Trophoblast cell (in vitro differentiated cells and primary cell): ENCODE results near the gene SHISA5.

Experiments
- DNase-seq, 2 donors: peaks; one replicate each; pipeline ENCODE4 v3.0.0-alpha.2; 2016
- H2AFZ ChIP-seq: 2 replicates; pipeline ENCODE4 v1.6.1; 2013; ENCODE audit warnings: low read length, moderate library complexity, mild to moderate bottlenecking; ENCODE audit not compliant: insufficient read depth, poor library complexity
- H2AK5ac ChIP-seq: 2 replicates; pipeline ENCODE4 v1.6.1; 2013; ENCODE audit warnings: mild to moderate bottlenecking, low read length
- H2BK120ac ChIP-seq: 2 replicates; pipeline ENCODE4 v1.6.1; 2013; ENCODE audit warnings: low read length, mild to moderate bottlenecking, moderate library complexity; ENCODE audit not compliant: insufficient read depth, poor library complexity
- H2BK12ac ChIP-seq: 2 replicates; pipeline ENCODE4 v1.6.1; 2013; ENCODE audit warnings: mild to moderate bottlenecking, low read length, moderate library complexity
- H2BK5ac ChIP-seq: 2 replicates; pipeline ENCODE4 v1.6.1; 2013; ENCODE audit warnings: low read length, low read depth, moderate library complexity, mild to moderate bottlenecking; ENCODE audit not compliant: poor library complexity
- H3K14ac ChIP-seq: 2 replicates; pipeline ENCODE4 v1.6.1; 2013; ENCODE audit warnings: mild to moderate bottlenecking, low read length
- H3K18ac ChIP-seq: 2 replicates; pipeline ENCODE4 v1.6.1; 2013; ENCODE audit warnings: mild to moderate bottlenecking, low read length
- H3K23ac ChIP-seq: 2 replicates; pipeline ENCODE4 v1.6.1; 2013; ENCODE audit warnings: low read length
- H3K27ac ChIP-seq: 2 replicates; pipeline ENCODE4 v1.5.1; 2013; ENCODE audit warnings: low read depth, mild to moderate bottlenecking, inconsistent platforms, low read length, moderate library complexity
- H3K27me3 ChIP-seq: 2 replicates; pipeline ENCODE4 v1.6.1; 2013; ENCODE audit warnings: inconsistent platforms, mild to moderate bottlenecking, low read length, moderate library complexity; ENCODE audit not compliant: insufficient read depth
- H3K36me3 ChIP-seq, 2 experiments: 1 replicate in 1 of 2; 2 replicates in 1 of 2; pipeline ENCODE4 v1.6.1; 2013; ENCODE audit warnings: low read length in 2 of 2, mild to moderate bottlenecking in 2 of 2, moderate library complexity in 1 of 2; ENCODE audit not compliant: insufficient read depth in 2 of 2, control insufficient read depth in 1 of 2
- H3K4ac ChIP-seq: 2 replicates; pipeline ENCODE4 v1.6.1; 2013; ENCODE audit warnings: low read depth, mild to moderate bottlenecking, low read length, moderate library complexity
- H3K4me1 ChIP-seq, 2 experiments: 1 replicate in 1 of 2; 2 replicates in 1 of 2; pipeline ENCODE4 v1.6.1; 2013; ENCODE audit warnings: low read length in 2 of 2, mild to moderate bottlenecking in 2 of 2, moderate library complexity in 1 of 2; ENCODE audit not compliant: insufficient read depth in 2 of 2, control insufficient read depth in 1 of 2
- H3K4me2 ChIP-seq: 2 replicates; pipeline ENCODE4 v1.6.1; 2013; ENCODE audit warnings: inconsistent platforms, mild to moderate bottlenecking, low read length, moderate library complexity
- H3K4me3 ChIP-seq: 2 replicates; pipeline ENCODE4 v1.5.1; 2013; ENCODE audit warnings: mild to moderate bottlenecking, low read depth, low read length, inconsistent platforms
- H3K79me1 ChIP-seq: one replicate; pipeline ENCODE4 v1.6.1; 2013; ENCODE audit warnings: low read length
- H3K79me2 ChIP-seq: 2 replicates; pipeline ENCODE4 v1.6.1; 2013; ENCODE audit warnings: low read length, mild to moderate bottlenecking; ENCODE audit not compliant: control insufficient read depth, insufficient read depth, poor library complexity
- H3K9ac ChIP-seq: 2 replicates; pipeline ENCODE4 v1.6.1; 2013; ENCODE audit warnings: mild to moderate bottlenecking, low read length
- H3K9me3 ChIP-seq: 2 replicates; pipeline ENCODE4 v1.6.1; 2013; ENCODE audit warnings: low read depth, mild to moderate bottlenecking, control low read depth, inconsistent platforms, low read length; ENCODE audit not compliant: insufficient read depth
- H4K12ac ChIP-seq: 2 replicates; pipeline ENCODE4 v1.6.1; 2013; ENCODE audit warnings: low read depth, mild to moderate bottlenecking, low read length, moderate library complexity
- H4K8ac ChIP-seq: 2 replicates; pipeline ENCODE4 v1.6.1; 2013; ENCODE audit warnings: low read depth, mild to moderate bottlenecking, low read length, moderate library complexity
- H4K91ac ChIP-seq: one replicate; pipeline ENCODE4 v1.6.1; 2013; ENCODE audit warnings: low read depth, mild to moderate bottlenecking, low read length, moderate library complexity
- WGBS: extraction: QIAGEN DNeasy Blood & Tissue Kit; methylation state at CpG from one replicate; pipeline ENCODE4 v1.1.7; 2013; ENCODE audit warnings: missing lambda C conversion rate; ENCODE audit not compliant: insufficient read length, insufficient coverage; ENCODE audit errors: extremely low coverage; 5-methylcytosine and 5-hydroxymethylcytosine counted together

The SHISA5 gene

DNA sequence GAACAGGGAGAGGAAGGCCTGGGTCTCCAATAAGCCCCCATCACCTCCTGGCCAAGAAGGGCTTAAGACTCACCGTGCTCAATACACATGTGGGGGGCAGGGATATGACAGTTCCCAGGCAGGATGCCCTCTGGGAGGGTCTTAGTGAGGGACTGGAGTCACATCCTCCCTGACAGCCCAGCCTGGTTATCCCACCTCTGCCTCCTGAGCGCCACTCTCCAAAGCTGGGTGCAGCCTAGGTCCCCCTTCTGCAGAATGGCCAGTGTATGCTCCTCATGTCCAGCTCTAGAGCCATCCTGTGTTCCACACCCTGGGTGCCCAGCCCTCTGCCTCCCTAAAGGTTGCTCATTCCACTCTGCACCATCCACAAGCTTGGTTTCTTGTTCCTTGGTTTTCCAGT is 1.2 kb upstream of the SHISA5 start:
- Histone ChIP-seq H3K27me3 (no peaks in the 10 kb centered on the region), H3K14ac (no peak overlapping the region), H3K4me1 (peaks cover 32 to 44% of the 10 kb centered on the region in 2 experiments), H3K79me2 (peaks cover 13% of the 10 kb centered on the region), H3K27ac (no peak overlapping the region), H3K4ac (no peak overlapping the region), H3K36me3 (peaks cover 7 to 9% of the 10 kb centered on the region in 2 experiments), H2AK5ac (peak overlapping the region; percentile 42), H2BK5ac (no peak overlapping the region), H4K12ac (no peak overlapping the region), H4K8ac (peak overlapping the region; percentile 3), H3K9me3 (peaks cover 2% of the 10 kb centered on the region), H4K91ac (peak overlapping the region; percentile 86), H2AFZ (no peak overlapping the region), H3K79me1 (peaks cover 29% of the 10 kb centered on the region), H2BK12ac (peak overlapping the region; percentile 58), H3K4me2 (no peak overlapping the region), H3K9ac (no peak overlapping the region), H2BK120ac (no peak overlapping the region), H3K4me3 (no peak overlapping the region), H3K18ac (peak overlapping the region; percentile 32), H3K23ac (no peak overlapping the region)
- DNase-seq: no peak
- WGBS: no CpG with 5 or more reads among the region's 2 CpGs

DNA sequence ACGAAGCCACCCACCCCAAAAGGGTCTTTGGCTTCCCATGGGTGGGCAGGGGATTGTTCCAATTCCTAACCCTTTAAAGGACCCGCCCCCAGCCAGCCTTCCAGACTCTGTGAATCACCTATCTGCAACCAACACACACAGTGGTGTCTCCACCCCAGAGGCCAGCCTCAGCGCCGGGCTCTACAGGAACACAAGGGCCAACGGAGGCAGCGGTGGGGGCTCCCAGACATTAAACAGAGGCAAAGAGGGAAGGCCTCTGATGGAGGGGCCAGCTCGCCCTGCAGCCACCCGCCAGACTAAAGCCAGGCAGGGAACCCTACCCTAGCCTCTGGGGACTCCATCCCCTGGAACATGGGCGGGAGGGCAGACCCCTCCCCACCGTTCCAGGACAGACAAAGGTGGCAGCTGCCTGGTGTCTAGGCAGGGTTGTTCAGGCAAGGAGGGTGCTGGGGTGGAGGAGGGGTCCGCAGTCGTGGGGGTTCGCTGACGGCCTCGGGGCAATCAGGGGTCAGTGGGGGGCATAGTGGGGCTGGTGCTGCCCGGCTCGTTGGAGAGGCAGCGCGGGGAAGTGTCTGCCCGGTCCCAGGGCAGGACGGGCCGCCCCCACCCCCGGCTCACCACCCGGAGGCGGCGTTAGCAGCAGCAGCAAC is 448 bp downstream of the SHISA5 start:
- H3K27ac ChIP-seq: peak overlapping the region; percentile 81
- H3K79me1 ChIP-seq: peaks cover 29% of the 10 kb centered on the region
- H2BK12ac ChIP-seq: peak overlapping the region; percentile 90
- H2AK5ac ChIP-seq: peak overlapping the region; percentile 96
- DNase-seq: peak; percentile 43 to 60
- peaks cover 32 to 44% of the 10 kb centered on the region in 2 experiments for H3K4me1 ChIP-seq
- peak overlapping the region; percentile 85 for H2AFZ ChIP-seq
- H3K14ac ChIP-seq: peak overlapping the region; percentile 95
- peak overlapping the region; percentile 88 for H2BK120ac ChIP-seq
- H4K91ac ChIP-seq: peak overlapping the region; percentile 99
- no peak overlapping the region for H3K23ac ChIP-seq
- peaks cover 13% of the 10 kb centered on the region for H3K79me2 ChIP-seq
- peak overlapping the region; percentile 0 for H3K9ac ChIP-seq
- peak overlapping the region; percentile 85 for H4K12ac ChIP-seq
- peaks cover 2% of the 10 kb centered on the region for H3K9me3 ChIP-seq
- H3K36me3 ChIP-seq: peaks cover 12 to 13% of the 10 kb centered on the region in 2 experiments
- H3K4me2 ChIP-seq: peak overlapping the region; percentile 56
- H3K4me3 ChIP-seq: peak overlapping the region; percentile 83
- H2BK5ac ChIP-seq: peak overlapping the region; percentile 92
- H3K18ac ChIP-seq: peak overlapping the region; percentile 98
- no peaks in the 10 kb centered on the region for H3K27me3 ChIP-seq
- no CpG with 5 or more reads among the region's 26 CpGs for WGBS
- peak overlapping the region; percentile 85 for H3K4ac ChIP-seq
- H4K8ac ChIP-seq: peak overlapping the region; percentile 92

DNA sequence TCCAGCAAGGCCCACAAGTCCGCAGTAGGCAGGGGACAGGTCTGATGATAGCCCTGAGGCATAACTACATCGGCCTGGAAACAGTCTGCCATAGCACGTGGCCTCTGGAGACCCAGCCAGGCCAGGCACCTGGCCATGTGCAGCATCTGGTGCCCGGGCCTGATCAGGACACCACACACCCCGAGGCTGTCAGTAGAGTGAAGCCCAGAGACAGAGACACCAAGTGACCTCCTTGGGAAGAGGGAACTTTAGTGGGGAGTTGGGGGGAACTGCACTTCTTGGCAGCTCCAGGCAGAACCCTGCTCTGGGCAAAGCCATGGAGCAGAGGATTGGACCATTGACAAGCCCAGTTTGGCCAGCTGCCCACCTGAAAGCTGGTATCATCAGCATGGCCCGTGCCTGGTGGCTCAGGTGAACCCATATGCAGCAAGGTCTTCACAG is 1.2 kb downstream of the SHISA5 start:
- peaks cover 13% of the 10 kb centered on the region for H3K79me2 ChIP-seq
- H3K27me3 ChIP-seq: no peaks in the 10 kb centered on the region
- no peak for DNase-seq
- H3K4me2 ChIP-seq: peak overlapping the region; percentile 56
- H3K4me3 ChIP-seq: no peak overlapping the region
- peaks cover 15% of the 10 kb centered on the region in 2 experiments for H3K36me3 ChIP-seq
- peaks cover 26% of the 10 kb centered on the region for H3K79me1 ChIP-seq
- peak overlapping the region; percentile 26 for H2AK5ac ChIP-seq
- no peak overlapping the region for H2BK5ac ChIP-seq
- H3K14ac ChIP-seq: no peak overlapping the region
- WGBS: no CpG with 5 or more reads among the region's 6 CpGs
- H3K4me1 ChIP-seq: peaks cover 29 to 40% of the 10 kb centered on the region in 2 experiments
- H4K91ac ChIP-seq: peak overlapping the region; percentile 99
- H4K8ac ChIP-seq: peak overlapping the region; percentile 20
- H2AFZ ChIP-seq: peak overlapping the region; percentile 32
- peak overlapping the region; percentile 33 for H3K23ac ChIP-seq
- no peak overlapping the region for H3K4ac ChIP-seq
- H2BK120ac ChIP-seq: no peak overlapping the region
- peak overlapping the region; percentile 29 for H3K9ac ChIP-seq
- peak overlapping the region; percentile 58 for H2BK12ac ChIP-seq
- H3K18ac ChIP-seq: peak overlapping the region; percentile 28
- H3K9me3 ChIP-seq: peaks cover 2% of the 10 kb centered on the region
- H3K27ac ChIP-seq: peak overlapping the region; percentile 48
- peak overlapping the region; percentile 5 for H4K12ac ChIP-seq

DNA sequence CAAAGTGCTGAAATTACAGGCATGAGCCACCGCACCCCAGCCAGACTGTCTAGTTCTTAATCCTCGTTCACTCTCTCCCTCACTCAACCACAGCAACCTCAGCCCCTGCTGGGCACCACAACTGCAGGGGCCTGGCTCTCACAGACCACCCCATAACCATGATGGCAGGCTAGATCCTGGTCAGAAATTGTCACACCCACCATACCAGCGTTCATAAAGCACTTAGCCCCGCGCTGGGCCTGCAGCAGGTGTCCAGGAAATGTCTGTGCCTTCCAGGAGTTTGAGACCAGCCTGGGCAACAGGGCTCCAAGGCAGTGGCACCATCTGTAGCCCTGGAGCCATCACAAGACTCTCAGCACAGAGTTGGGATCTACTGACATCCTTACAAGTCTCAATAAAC is 1.9 kb downstream of the SHISA5 start:
- H4K91ac ChIP-seq: no peak overlapping the region
- H3K79me1 ChIP-seq: peaks cover 26% of the 10 kb centered on the region
- peaks cover 29 to 38% of the 10 kb centered on the region in 2 experiments for H3K4me1 ChIP-seq
- H3K36me3 ChIP-seq: peaks cover 15% of the 10 kb centered on the region in 2 experiments
- H3K79me2 ChIP-seq: peaks cover 13% of the 10 kb centered on the region
- H3K9ac ChIP-seq: no peak overlapping the region
- H3K9me3 ChIP-seq: peaks cover 2% of the 10 kb centered on the region
- H3K4me3 ChIP-seq: no peak overlapping the region
- H3K14ac ChIP-seq: no peak overlapping the region
- no peaks in the 10 kb centered on the region for H3K27me3 ChIP-seq
- no peak overlapping the region for H3K18ac ChIP-seq
- no peak overlapping the region for H3K23ac ChIP-seq
- no peak overlapping the region for H3K27ac ChIP-seq
- no peak overlapping the region for H2AK5ac ChIP-seq
- H3K4me2 ChIP-seq: no peak overlapping the region
- no CpG with 5 or more reads among the region's 5 CpGs for WGBS
- H2BK5ac ChIP-seq: no peak overlapping the region
- no peak overlapping the region for H2AFZ ChIP-seq
- H4K12ac ChIP-seq: no peak overlapping the region
- no peak overlapping the region for H2BK12ac ChIP-seq
- DNase-seq: no peak
- no peak overlapping the region for H3K4ac ChIP-seq
- no peak overlapping the region for H4K8ac ChIP-seq
- H2BK120ac ChIP-seq: no peak overlapping the region
